CD4-positive, alpha-beta T cell treated with Interleukin-6 at 100 ng/mL for 8 hours (primary cell): ENCODE data around the gene EPOP.
A peak's percentile ranks its signal among the peaks of the same experiment; 100 is the strongest.

ENCODE experiments used
- DNase-seq: peaks from one replicate; pipeline ENCODE4 v3.0.0-alpha.2; 2020; ENCODE audit warnings: mixed read lengths, low spot score

EPOP gene

DNA sequence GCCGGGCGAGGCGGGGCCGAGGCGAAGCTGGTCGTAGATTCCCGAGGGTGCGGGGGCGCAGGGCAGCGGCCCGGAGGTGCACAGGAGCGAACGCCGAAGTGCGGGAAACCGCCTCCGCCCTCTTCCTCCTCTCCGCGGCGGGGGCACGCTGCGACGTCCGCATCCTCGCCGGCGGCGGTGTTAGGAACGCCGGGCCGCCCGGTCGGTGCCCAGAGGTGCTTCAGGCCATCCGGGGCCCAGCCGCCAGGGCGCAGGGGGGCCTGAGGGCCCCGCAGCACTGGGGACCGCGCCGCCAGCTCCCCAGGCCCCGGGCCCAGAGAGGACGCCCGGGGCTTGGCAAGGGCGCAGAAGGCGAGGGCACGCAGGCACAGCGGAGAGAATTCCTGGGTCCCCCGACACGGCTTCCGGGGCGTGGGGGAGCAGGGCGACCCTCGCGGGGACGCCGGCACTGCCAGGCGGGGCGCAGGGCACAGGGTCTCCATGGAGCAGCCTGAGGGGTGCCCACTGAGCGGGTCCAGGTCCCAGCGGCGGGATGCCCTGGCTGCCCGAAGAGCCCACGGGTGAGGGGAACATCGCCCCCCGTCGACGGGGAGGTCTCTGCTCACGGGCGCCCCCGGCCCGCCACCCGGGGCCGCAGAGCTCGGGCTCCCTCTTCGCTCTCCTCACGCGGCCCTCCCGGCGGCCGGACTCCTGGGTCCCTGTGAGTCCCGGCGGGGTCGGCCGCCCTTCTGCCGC is 576 bp downstream of the EPOP start:
- DNase-seq = no peak

DNA sequence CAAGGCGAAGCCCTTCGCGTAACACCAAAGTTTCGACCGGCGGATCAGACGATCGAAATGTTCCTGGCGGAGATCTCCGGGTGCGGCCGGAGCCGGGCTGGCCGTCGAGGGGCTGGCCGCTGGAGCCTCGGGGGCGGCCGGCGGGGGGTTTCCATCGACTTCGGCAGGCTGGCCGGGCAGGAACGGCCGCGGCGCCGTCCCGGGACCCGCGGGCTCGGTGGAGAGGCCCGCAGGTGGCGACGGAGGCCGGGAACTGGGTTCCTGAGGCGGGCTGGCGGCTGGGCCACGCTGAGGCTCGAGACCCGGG is 1.1 kb downstream of the EPOP start:
- no peak for DNase-seq

DNA sequence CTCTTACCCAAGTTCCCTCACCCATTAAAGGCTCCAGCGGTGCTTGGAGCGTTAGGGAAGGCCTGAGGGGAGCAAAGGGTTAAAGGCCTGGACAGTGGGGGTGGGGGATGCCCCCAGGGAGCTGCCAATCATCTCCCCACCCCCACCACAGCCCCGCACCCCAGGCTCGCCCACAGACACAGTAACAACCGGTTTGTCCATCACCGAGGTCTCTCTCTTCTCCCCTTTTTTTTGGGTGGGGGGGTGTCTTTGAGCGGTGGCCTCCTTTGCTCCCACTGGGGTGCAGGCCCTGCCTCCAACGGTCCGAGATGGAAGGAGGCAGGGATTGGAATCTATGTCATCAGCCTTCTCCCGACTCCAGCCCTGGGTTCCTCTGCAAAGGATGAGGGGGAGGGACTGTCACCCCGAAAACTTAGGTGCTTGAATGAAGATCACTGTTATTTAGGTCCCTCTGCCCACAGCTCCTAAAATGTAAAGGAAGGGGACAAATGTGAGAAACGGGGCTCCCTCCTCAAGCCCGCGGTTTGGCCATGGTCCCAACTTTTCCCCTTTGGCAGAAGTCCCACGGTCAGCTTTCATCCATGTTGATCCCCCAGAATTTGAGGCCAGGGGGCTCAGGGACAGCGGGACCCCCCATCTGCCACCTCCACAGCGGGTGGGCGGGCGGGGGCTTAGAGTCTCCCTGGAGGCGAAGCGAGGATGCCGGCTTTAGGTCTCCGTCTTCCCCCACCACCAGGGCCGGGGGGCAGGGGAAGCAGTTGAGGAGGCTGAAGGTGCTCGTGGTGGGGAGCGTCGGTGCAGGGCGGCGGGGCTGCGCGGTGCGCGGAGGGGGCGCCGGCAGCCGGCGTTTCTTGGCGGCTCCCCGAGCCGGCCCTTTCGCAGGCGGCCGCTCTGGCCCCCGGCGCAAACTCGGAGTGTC is 1.7 kb downstream of the EPOP start:
- no peak for DNase-seq

DNA sequence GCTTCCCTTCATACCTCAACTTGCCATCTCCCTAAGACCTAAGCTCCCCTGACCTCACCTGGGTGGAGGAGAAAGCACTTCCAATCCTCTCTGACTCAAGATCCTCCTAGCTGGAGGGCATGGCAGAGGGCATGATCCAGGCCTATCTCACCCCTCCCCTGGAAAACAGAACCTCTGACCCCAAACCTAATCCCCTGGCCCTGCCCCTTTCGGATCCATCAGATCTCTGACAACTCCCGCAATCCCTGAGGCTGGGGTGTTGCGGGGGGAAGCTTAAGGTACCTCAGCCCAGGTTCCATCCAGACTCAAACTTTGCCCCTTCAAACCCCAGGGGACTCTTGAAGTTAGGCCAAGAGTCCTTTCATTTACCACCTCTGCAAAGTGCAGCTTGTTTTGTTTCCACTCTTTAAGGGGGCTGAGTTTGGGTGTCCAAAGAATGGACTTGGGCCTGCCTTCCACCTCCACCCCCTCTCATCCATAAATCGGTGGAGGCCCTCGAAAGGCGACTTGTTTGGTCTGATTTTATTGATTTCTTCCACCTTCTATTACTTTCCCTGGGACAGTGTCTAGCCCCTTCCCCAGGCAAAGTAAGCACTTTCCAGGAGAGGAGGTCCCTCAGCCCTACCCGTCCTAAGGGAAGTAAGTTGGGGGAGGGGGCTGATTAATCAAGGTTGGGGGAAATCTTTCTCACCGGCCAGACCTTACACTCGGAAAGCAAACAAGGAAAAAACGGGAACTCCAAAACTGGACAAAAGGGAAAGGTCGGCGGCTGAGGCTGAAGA is 2.6 kb downstream of the EPOP start:
- DNase-seq = no peak

DNA sequence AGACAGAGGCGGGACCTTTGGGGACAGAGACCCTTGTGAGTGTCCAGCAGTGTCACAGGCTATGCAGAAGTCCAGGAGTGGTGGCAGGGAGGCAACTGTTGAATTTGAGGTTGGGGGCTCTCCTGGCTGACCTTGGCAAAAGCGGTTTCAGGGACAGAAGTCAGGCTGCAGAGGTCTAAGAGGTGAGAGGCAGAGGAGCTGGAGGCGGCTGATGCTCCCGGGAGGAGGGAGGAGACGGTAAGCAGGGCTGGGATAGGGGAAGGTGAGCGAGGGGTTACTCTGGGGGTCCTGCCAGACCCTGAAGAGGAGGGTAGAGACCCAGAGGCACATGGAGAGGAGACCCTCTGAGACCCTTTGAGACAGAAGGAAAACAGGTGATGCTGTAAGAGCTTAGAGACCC is 5.2 kb downstream of the EPOP start:
- no peak for DNase-seq

DNA sequence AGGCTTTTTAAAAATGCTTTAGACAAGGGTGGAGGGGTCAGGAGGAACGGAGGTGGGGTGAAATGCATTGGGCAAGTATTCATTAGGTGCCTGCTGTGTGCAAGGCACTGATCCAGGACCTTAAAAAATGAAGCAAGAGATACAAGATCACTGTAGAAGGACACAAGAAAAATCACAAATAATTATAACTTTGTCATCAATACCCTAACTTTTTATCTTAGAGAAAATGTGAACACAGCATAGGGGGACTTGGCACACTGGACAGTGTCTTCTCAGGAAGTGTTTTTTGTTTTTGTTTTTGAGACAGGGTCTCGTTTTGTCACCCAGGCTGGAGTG is 7.0 kb downstream of the EPOP start:
- DNase-seq = no peak

DNA sequence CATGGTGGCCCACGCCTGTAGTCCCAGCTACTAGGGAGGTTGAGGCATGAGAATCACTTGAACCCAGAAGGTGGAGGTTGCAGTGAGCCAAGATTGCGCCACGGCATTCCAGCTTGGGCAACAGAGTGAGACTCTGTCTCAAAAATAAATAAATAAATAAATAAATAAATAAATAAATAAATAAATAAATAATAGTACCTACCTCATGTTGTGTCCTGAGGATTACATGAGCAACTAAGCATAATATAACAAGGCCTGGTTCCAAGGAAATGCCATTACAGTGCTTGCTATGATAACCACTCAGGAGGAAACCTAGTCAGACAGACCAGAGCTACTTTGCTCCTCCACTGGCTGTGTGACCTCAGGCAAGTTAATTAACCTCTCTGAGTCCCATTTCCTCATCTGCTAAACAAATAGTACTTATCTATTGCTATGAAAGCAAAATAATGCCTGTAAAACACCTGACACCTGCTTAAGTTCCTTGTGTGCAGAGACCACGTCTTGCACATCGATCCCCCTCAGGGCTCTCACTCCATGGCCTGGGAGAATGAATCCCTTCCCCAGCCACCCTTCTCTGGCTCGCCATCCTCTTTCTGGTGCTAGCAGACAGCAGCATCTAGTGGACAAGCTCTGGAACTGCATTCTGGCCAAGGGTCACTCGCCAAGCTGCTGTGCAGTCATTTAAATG is 7.5 kb downstream of the EPOP start:
- DNase-seq = peak; percentile 56

DNA sequence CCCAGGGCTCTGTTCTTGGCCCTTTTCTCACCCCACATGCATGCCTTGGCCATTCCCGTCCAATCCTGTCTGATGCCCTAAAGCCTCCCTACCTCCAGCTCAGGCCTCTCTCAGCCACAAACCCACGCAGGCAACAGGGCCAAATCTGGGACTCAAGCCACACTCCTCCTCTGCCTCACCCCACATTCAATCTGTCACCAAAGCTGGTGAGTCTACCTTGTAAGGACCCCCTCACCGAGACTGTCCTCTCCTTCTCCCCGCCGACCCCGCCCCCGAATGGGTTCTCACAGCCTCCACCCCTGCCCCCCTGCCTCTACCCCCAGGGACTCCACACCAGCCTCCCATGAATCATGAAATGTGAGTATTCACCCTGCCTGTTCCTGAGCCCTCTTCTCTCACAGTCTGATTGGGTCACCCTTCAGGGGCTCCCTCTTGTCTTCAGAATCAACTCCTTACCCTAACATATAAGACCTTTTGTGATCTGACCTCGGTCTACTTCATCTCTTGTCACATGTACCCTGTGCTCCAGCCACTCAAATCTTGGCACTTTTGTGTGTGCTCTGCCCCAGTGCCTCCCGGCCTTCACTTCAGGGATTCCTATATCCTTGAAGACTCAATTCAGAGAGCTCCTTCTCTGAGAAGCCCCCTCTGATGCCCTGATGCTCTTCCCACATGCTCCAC is 10.7 kb downstream of the EPOP start:
- no peak for DNase-seq

DNA sequence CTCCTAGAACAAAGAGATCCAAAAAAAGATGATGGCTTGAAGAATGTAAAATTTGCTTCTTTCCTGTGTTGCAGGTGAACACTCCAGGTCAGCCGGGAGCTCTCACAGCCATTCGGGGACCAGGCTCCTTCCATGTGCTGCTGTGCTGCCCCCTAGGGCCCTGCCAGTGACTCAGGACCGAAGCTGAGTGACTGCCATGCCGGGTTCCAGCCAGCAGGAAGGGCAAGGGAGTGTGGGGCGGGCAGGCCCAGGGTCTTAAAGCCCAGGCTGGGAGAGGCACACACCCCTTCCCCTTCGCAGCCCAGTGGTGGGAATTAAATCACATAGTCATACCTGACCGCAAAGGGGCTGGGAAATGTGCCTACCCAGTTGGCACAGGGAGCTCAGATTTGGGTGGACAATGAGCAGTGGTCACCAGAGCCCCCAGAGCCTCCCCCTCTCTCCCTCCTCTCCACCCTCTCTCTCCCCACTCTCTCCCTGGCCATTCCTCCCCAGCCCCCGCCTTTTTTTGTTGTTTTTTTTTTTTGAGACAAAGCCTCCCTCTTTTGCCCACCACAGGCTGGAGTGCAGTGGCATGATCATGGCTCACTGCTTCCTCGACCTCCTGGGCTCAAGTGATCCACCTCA is 11.5 kb downstream of the EPOP start:
- DNase-seq = peak; percentile 28

DNA sequence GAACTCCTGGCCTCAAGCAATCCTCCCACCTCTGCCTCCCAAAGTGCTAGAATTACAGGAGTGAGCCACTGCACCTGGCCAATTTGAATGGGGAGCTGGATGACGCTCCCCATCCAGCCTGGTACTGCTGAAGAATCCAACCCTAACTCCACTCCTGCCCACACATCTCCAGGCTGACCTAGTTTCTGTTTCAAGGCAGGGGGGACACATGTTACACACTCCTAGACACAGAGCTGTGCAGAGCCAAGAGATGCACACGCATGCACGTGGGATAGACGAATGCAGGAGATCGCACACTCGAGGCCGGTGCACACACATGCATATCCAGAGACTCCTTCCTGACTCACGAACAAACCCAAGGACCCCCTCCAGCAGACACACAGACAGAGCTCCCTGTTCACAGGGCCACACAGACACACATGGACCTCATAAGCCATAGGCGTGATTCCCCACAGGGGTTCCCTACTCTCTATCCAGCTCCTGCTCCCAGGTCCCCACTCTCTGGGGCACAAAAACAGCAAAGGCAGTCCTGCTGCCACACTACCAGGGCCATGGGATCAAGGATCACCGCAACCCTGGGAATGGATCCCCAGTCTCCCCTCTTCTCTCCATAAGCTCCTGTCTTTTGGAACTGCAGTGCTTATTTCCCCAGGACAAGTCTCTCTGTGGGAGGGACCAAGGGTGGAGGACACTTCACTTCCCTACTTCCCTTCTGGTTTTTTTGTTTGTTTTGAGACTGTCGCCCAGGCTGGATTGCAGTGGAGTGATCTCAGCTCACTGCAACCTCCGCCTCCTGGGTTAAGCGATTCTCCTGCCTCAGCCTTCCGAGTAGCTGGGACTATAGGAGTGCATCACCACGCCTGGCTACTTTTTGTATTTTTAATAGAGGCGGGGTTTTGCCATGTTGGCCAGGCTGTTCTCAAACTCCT is 14.4 kb downstream of the EPOP start:
- no peak for DNase-seq

DNA sequence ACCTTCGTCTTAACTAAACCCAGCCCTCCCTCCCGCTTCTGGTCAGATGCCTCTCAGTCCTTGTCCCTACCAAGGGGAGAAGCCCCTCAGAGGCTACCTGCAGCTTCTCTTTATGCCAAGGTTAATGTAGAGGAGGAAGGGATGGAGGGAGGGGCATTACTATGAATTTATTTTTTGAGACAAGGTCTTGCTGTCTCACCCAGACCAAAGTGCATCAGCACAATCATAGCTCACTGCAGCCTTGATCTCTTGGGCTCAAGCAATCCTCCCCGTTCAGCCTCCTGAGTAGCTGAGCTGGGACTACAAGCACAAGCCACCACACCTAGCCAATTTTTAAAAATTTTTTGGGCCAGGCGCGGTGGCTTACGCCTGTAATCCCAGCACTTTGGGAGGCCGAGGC is 15.3 kb downstream of the EPOP start:
- DNase-seq = no peak

DNA sequence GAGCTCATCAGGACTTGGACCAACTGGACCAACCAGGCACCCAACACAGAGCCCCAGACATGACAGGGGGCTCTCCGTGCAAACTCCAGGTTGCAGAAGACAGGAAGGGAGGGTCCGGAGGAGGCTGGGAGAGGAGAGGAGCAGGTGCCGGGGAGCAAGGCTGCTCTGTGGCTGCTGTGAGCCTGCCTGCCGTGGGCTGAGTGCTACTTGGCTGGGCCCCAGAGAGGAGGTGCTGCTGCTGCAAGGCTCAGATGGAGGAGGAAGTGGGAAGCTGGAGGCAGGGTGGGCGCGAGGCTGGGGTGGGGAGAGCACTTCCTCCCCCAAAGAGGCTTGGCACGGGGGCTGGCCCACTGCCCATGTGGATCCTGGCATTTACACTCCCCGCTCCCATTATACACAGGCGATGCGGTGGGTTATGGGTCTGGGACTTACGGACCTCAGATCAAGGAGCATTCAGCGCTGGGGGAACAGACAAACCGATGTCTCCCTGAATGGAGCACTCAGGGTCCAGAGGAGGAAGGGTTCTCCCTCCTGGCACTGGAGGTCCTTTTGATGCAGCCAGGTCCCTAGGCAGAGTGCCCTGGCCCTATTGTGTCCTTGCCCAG is 15.9 kb downstream of the EPOP start:
- no peak for DNase-seq

DNA sequence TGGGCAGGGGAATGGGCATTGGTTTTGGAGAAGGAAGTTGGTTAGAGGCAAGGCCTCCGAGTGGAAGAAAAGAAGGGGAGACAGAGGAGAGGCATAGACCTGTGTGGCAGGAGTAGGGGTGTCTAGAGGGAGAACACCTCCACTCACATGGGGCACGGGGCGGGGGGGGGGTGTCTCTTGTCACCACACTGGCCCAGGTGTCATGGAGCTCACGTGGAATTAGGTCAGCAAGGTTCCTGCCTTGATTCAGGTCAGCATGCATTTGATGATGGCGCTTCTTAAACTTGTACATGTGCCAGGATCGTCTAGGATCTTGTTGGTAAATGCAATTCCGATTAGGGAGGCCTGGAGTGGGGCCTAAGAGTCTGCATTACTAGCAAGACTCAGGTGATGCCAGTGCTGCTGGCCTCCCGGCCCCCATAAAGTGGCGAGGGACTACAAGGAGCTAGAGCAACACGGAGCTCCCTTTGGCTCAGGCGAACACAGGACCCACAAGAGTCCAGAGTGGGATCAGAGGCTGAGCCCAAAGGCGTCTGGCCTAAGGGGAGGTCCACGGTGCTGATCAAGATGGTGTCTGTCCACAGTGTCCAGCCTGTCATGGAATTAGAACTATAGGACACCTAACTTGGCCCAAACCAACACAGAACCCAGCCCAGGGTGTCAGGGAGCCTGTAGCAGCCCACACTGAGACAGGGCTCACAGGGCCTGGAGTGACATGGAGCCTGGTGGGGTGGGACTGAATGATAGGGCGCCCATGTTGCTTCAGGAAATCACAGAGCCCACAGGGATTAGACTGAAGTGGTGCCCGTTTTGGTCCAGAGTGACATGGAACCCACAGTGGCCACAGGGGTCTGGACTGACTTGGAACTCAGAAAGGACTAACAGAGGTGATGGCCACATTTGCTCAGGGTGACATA is 16.7 kb downstream of the EPOP start:
- DNase-seq = no peak

DNA sequence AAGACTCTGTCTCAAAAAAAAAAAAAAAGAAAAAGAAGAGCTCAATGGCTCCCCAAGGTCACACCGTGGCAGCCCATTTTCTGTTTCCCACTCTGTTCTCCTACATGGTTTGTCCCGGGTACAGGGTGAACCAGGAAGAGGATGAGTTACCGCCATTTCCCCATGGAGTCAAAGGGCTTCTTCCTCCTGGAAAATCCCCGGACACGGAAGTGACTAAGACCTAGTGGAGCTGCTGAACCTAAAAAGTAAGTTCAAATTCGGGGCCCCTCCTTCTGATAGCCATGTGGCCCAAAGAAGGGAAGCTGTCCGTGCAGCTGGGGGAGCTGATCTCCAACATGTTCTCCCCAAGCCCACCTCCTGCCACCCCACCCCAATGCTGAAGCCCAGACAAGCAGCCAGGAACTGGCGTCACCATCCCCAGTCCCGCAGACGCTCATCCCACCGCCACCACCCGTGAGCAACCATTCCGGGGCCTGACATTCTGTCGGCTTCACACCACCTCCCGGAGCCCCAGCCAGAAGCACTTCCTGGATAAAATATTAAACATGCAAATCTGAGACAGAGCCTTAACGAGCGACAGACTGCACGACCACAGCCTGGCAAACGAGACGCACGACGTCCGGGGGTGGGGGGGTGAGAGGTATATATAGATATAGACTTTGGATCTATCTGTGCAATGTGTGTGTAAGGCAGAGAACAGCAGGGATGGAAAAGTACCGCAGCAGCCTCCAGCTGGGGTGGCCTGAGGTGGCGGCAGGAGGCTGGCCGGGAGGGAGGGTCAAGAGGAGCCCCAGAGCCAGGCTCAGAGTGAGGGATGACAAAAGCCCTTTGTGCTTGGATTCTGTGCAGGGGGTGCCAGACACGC is 17.6 kb downstream of the EPOP start:
- DNase-seq = no peak

DNA sequence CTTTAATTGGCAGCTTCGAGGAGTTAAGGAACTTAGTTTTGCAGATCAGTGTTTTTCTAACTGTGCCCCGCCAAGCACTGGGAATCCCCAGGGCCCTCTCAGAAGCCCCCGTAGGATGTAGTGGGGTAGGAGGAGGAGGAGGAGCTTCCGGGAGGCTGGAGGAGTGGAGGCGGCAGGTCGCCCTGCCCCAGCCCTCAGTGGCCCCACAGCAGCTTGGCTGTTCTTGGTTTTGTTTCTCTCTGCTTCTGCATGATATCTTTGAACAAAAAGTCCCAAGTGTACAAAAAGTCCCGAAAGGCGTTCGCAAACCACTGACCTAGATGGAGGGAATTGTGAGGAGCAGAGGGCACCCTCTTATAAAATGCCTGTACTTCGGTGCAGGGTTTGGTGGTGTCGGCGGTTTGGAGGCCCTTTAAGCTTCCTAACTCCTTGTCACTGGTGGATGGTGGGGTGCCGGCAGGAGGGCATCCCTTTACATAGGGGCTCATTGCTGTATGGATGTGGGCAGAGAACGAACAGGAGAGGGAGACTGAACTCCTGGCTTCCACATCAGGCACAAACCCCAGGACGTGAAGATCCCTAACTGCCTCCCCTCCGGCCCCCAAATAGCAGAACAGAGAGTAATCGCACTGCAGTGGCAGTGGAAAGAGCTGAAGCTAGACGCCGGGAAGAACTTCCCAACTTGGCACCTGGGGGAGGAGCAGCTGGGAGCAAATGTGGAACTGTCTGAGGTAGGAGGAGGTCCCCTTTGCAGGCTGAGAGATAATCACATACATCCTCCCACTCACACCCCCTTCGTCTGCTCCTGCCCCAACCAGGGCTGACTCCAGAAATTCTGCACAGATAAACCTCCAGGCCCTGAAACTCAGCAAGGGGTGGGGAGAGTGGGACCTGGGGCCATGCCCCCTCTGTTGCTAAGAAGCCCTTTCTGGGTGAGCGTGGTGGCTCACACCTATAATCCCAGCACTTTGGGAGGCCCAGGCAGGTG is 20.1 kb downstream of the EPOP start:
- DNase-seq = no peak

DNA sequence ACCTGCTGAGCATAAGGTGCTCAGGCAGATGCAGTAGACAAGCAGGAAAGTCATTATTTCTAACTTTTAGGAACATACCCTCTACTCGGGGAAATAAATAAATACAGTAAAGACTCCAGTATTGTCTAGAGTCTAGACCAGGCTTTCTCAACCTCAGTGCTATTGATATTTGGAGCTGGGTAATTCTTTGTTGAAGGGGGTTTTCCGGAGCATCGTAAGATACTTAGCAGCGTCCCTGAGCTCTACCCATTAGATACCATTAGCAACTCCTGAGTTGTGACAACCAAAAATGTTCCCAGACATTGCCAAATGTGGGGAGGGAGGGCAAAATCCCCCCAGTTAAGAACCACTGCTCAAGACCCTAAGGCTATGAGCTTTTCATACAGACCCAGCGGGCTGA is 21.1 kb downstream of the EPOP start:
- no peak for DNase-seq
